ENCODE results near the gene SNRPA. TPM values are rescaled to one million over a fixed set of nuclear protein-coding genes. Genes with fewer than 3 reads are reported as not detected.

Gene SNRPA
- total and polyA plus RNA-seq, 2 experiments from 2014 or later: 25.1 to 86.9 TPM

DNA sequence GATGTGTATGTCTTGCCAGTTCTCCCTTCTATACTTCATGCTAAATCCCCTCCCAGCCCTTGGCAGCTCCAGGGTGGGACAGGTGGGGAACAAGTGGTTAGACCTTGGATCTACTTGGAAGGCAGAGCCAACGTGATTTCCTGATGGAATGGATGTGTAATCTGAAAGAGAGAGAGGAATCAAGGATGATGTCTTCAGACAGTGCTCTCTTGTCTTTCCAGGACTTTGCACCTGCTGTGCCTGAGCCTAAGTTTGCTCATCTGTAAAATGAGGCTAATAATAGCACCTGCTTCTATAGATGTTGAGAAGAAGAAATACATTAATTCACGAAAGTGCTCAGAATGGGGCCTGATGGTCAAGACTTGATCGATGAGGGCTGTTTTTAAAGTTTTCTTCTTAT is 41.0 kb downstream of the SNRPA start:
- Histone ChIP-seq H4K20me1 (ENCODE audit: insufficient read depth, poor library complexity, severe bottlenecking) (no peaks in the 10 kb centered on the region), H3K4me2 (peak overlapping the region; percentile 6), H3K36me3 (replicated peaks; ENCODE audit: insufficient read depth, low read depth) (no peaks in the 10 kb centered on the region), H3K9me3 (ENCODE audit: low read depth) (no peaks in the 10 kb centered on the region), H3K9me2 (replicated peaks; ENCODE audit: insufficient read depth) (no peaks in the 10 kb centered on the region), H3K4me1 (ENCODE audit: insufficient read depth) (peaks cover 11% of the 10 kb centered on the region), H3K4me3 (no peak overlapping the region), H3K27me3 (no peaks in the 10 kb centered on the region), H2AFZ (no peak overlapping the region), H3K27ac (peak overlapping the region; percentile 74), H3K79me2 (no peaks in the 10 kb centered on the region)
- DNase-seq (ENCODE audit: low spot score): no peak
- TF ChIP-seq EZH2 (IDR thresholded peaks at IDR 0.05; ENCODE audit: borderline replicate concordance) (no peak), EZH2phosphoT487 (IDR thresholded peaks at IDR 0.05; ENCODE audit: low read depth, severe bottlenecking, unreplicated experiment) (no peak), CTCF (IDR thresholded peaks at IDR 0.05; ENCODE audit: poor library complexity) (no peak)
- WGBS (ENCODE audit: low lambda C conversion rate, missing lambda C conversion rate): 80% methylated on average over 3 of the region's 3 CpGs

GRCh38 chr19:40797166-40797962 is 46.4 kb downstream of the SNRPA start:
- TF ChIP-seq EZH2phosphoT487 (IDR thresholded peaks at IDR 0.05; ENCODE audit: low read depth, severe bottlenecking, unreplicated experiment) (no peak), EZH2 (IDR thresholded peaks at IDR 0.05; ENCODE audit: borderline replicate concordance) (no peak), CTCF (IDR thresholded peaks at IDR 0.05; ENCODE audit: poor library complexity) (no peak)
- H3K27ac ChIP-seq: peak overlapping the region; percentile 90

DNA sequence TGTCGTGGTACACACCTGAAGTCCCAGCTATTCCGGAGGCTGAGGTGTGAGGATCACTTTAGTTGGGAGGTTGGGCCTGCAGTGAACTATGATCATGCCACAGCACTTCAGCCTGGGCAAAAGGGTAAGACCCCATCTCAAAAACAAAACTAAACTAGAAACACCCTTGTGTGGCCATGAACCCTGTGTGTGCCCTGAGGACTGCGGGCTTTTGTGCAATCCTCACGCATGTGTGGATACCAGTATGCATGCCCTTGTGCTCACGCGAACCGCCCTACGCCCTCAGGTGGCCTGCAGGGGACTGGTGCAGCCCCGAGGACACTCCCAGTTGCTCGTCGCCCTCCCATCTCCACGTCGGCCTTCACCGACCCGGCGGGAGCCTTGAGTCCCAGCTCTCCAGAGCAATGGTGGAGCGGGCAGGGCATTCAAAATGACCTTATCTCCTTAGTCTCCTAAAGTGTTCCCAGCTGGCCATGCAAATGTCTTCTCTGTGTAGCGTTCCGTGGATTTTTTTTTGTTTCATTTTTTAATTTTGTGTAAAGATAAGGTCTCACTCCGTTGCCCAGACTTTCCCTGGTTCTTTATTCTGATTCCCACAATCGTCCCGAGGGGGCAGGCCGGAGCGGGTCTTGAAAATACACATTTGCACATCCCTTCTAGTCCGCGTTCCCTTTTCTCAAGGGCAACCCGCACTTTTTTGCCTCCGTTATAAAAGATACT is 47.1 kb downstream of the SNRPA start:
- peak overlapping the region; percentile 46 for H2AFZ ChIP-seq
- no peaks in the 10 kb centered on the region for H3K9me2 ChIP-seq (replicated peaks; ENCODE audit: insufficient read depth)
- no peak for TF ChIP-seq EZH2phosphoT487 (IDR thresholded peaks at IDR 0.05; ENCODE audit: low read depth, severe bottlenecking, unreplicated experiment)
- no peak for TF ChIP-seq EZH2 (IDR thresholded peaks at IDR 0.05; ENCODE audit: borderline replicate concordance)
- peak; percentile 38 for TF ChIP-seq CTCF (IDR thresholded peaks at IDR 0.05; ENCODE audit: poor library complexity)
- H3K36me3 ChIP-seq (replicated peaks; ENCODE audit: insufficient read depth, low read depth): no peaks in the 10 kb centered on the region
- H3K27me3 ChIP-seq: no peaks in the 10 kb centered on the region
- H3K4me2 ChIP-seq: peak overlapping the region; percentile 75
- peaks cover 34% of the 10 kb centered on the region for H3K4me1 ChIP-seq (ENCODE audit: insufficient read depth)
- peaks cover 34% of the 10 kb centered on the region for H4K20me1 ChIP-seq (ENCODE audit: insufficient read depth, poor library complexity, severe bottlenecking)
- H3K79me2 ChIP-seq: peaks cover 40% of the 10 kb centered on the region
- H3K9me3 ChIP-seq (ENCODE audit: low read depth): no peaks in the 10 kb centered on the region
- peak; percentile 91 for DNase-seq (ENCODE audit: low spot score)
- WGBS (ENCODE audit: low lambda C conversion rate, missing lambda C conversion rate): 10% methylated on average over 28 of the region's 28 CpGs
- peak overlapping the region; percentile 90 for H3K27ac ChIP-seq
- H3K4me3 ChIP-seq: peak overlapping the region; percentile 18

More at GRCh38 chr19:40797166-40797962, 46.4 kb downstream of the SNRPA start:
- peak; percentile 7 for DNase-seq (ENCODE audit: low spot score)
- peaks cover 26% of the 10 kb centered on the region for H4K20me1 ChIP-seq (ENCODE audit: insufficient read depth, poor library complexity, severe bottlenecking)
- H3K4me2 ChIP-seq: peak overlapping the region; percentile 75
- H3K9me3 ChIP-seq (ENCODE audit: low read depth): no peaks in the 10 kb centered on the region
- peaks cover 31% of the 10 kb centered on the region for H3K4me1 ChIP-seq (ENCODE audit: insufficient read depth)
- H3K9me2 ChIP-seq (replicated peaks; ENCODE audit: insufficient read depth): no peaks in the 10 kb centered on the region
- 97% methylated on average over 14 of the region's 14 CpGs for WGBS (ENCODE audit: low lambda C conversion rate, missing lambda C conversion rate)
- H2AFZ ChIP-seq: no peak overlapping the region
- H3K79me2 ChIP-seq: peaks cover 33% of the 10 kb centered on the region
- no peak overlapping the region for H3K4me3 ChIP-seq
- H3K36me3 ChIP-seq (replicated peaks; ENCODE audit: insufficient read depth, low read depth): no peaks in the 10 kb centered on the region
- no peaks in the 10 kb centered on the region for H3K27me3 ChIP-seq
